ENCODE results near the gene HS6ST2.

Gene HS6ST2

GRCh38 chrX:132692066-132692465 lies 266.4 kb downstream of the HS6ST2 start:
- in situ Hi-C loops (cut with MboI; ENCODE audit: low sequenced_read_pairs) = no loop called here

GRCh38 chrX:132689612-132690563 lies 268.5 kb downstream of the HS6ST2 start:
- in situ Hi-C loops (cut with MboI; ENCODE audit: low sequenced_read_pairs) = no loop called here

- in situ Hi-C loops (cut with MboI; ENCODE audit: low sequenced_read_pairs) = no loop called here
Measured at GRCh38 chrX:132685276-132685675, 273.2 kb downstream of the HS6ST2 start.

- in situ Hi-C loops (cut with MboI; ENCODE audit: low sequenced_read_pairs) = no loop called here
Measured at GRCh38 chrX:132677233-132677716, 281.2 kb downstream of the HS6ST2 start.

- in situ Hi-C loops (cut with MboI; ENCODE audit: low sequenced_read_pairs) = no loop called here
Measured at GRCh38 chrX:132676561-132677186, 281.8 kb downstream of the HS6ST2 start.

- in situ Hi-C loops (cut with MboI; ENCODE audit: low sequenced_read_pairs) = no loop called here
Measured at GRCh38 chrX:132676102-132676501, 282.3 kb downstream of the HS6ST2 start.

GRCh38 chrX:132673331-132673730 lies 285.1 kb downstream of the HS6ST2 start:
- in situ Hi-C loops (cut with MboI; ENCODE audit: low sequenced_read_pairs) = no loop called here

GRCh38 chrX:132671229-132671641 lies 287.2 kb downstream of the HS6ST2 start:
- in situ Hi-C loops (cut with MboI; ENCODE audit: low sequenced_read_pairs) = no loop called here

GRCh38 chrX:132669142-132669541 lies 289.3 kb downstream of the HS6ST2 start:
- in situ Hi-C loops (cut with MboI; ENCODE audit: low sequenced_read_pairs) = no loop called here

- in situ Hi-C loops (cut with MboI; ENCODE audit: low sequenced_read_pairs) = no loop called here
Measured at GRCh38 chrX:132668178-132668577, 290.3 kb downstream of the HS6ST2 start.

- in situ Hi-C loops (cut with MboI; ENCODE audit: low sequenced_read_pairs) = no loop called here
Measured at GRCh38 chrX:132665676-132666075, 292.8 kb downstream of the HS6ST2 start.

- in situ Hi-C loops (cut with MboI; ENCODE audit: low sequenced_read_pairs) = no loop called here
Measured at GRCh38 chrX:132664273-132664672, 294.2 kb downstream of the HS6ST2 start.

- in situ Hi-C loops (cut with MboI; ENCODE audit: low sequenced_read_pairs) = no loop called here
Measured at GRCh38 chrX:132662844-132663243, 295.6 kb downstream of the HS6ST2 start.

- in situ Hi-C loops (cut with MboI; ENCODE audit: low sequenced_read_pairs) = no loop called here
Measured at GRCh38 chrX:132657876-132658275, 300.6 kb downstream of the HS6ST2 start.

- in situ Hi-C loops (cut with MboI; ENCODE audit: low sequenced_read_pairs) = no loop called here
Measured at GRCh38 chrX:132652871-132653270, 305.6 kb downstream of the HS6ST2 start.

GRCh38 chrX:132651421-132652086 lies 306.9 kb downstream of the HS6ST2 start:
- in situ Hi-C loops (cut with MboI; ENCODE audit: low sequenced_read_pairs) = no loop called here

GRCh38 chrX:132648895-132649294 lies 309.5 kb downstream of the HS6ST2 start:
- in situ Hi-C loops (cut with MboI; ENCODE audit: low sequenced_read_pairs) = no loop called here

- in situ Hi-C loops (cut with MboI; ENCODE audit: low sequenced_read_pairs) = no loop called here
Measured at GRCh38 chrX:132639446-132639845, 319.0 kb downstream of the HS6ST2 start.

- in situ Hi-C loops (cut with MboI; ENCODE audit: low sequenced_read_pairs) = no loop called here
Measured at GRCh38 chrX:132638313-132638712, 320.1 kb downstream of the HS6ST2 start.

GRCh38 chrX:132636080-132636479 lies 322.3 kb downstream of the HS6ST2 start:
- in situ Hi-C loops (cut with MboI; ENCODE audit: low sequenced_read_pairs) = no loop called here

- in situ Hi-C loops (cut with MboI; ENCODE audit: low sequenced_read_pairs) = no loop called here
Measured at GRCh38 chrX:132634521-132634920, 323.9 kb downstream of the HS6ST2 start.

All from hTERT RPE-1 (cell line).